Panc1 (cell line): ENCODE measurements around the gene CCND1. TPM values are rescaled to one million over a fixed set of nuclear protein-coding genes. Genes with fewer than 3 reads are reported as not detected.

Experiments
- ATAC-seq: fragments of 200-7000 bp; cut with Tn5 transposase; 2 replicates; pipeline ENCODE4 v1.9.1; 2020; ENCODE audit warnings: mild to moderate bottlenecking, moderate library complexity
- BruUV-seq: library from RNA; stranded (reverse); fragments of 400-500 nt; replicated peaks from 2 replicates; lab custom pipeline; 2021; lab: Mats Ljungman, UMichigan
- CTCF ChIA-PET: fragments of 300-600 bp; sonication (Branson Sonifier 250); formaldehyde crosslinking; loops from one replicate; lab custom pipeline; 2022; ENCODE audit warnings: antibody characterized with exemption; lab: Charles Lee
- POLR2A ChIA-PET: fragments of 300-600 bp; sonication (Branson Sonifier 250); formaldehyde crosslinking; loops from one replicate; lab custom pipeline; 2022; ENCODE audit warnings: antibody characterized with exemption; lab: Charles Lee
- DNase-seq: peaks from one replicate; pipeline ENCODE4 v3.0.0-alpha.2; 2010; ENCODE audit warnings: low read depth, low spot score
- H3K27ac ChIP-seq: 2 replicates; pipeline ENCODE4 v1.5.1; 2011; ENCODE audit warnings: mild to moderate bottlenecking, low read length, inconsistent platforms
- H3K27me3 ChIP-seq: fragments of 200-500 bp; sonication (Bioruptor generic); 2 replicates; pipeline ENCODE4 v1.6.0; 2014; ENCODE audit warnings: low read length, inconsistent platforms; ENCODE audit not compliant: control insufficient read depth, insufficient read depth
- H3K36me3 ChIP-seq: fragments of 200-500 bp; sonication (Bioruptor generic); 2 replicates; pipeline ENCODE4 v1.5.1; 2014; ENCODE audit warnings: inconsistent platforms, mild to moderate bottlenecking, low read length, moderate library complexity; ENCODE audit not compliant: control insufficient read depth, insufficient read depth
- H3K4me1 ChIP-seq: 2 replicates; pipeline ENCODE4 v1.5.1; 2011; ENCODE audit warnings: inconsistent platforms, mild to moderate bottlenecking, low read length, moderate library complexity; ENCODE audit not compliant: control insufficient read depth, insufficient read depth
- H3K4me3 ChIP-seq, 2 experiments: 2 replicates each; pipeline ENCODE4 v1.5.1; 2011 to 2012; ENCODE audit warnings: low read depth in 2 of 2, low read length in 2 of 2, mild to moderate bottlenecking in 2 of 2, inconsistent platforms in 1 of 2, moderate library complexity in 1 of 2
- H3K9me3 ChIP-seq: fragments of 200-500 bp; sonication (Bioruptor generic); 2 replicates; pipeline ENCODE4 v1.5.1; 2014; ENCODE audit warnings: low read depth, mild to moderate bottlenecking, inconsistent platforms, low read length, moderate library complexity; ENCODE audit not compliant: control insufficient read depth, insufficient read depth
- CTCF ChIP-seq: fragments of 450-650 bp; IDR thresholded peaks from 2 replicates; pipeline ENCODE4 v1.5.1; 2017; ENCODE audit warnings: mild to moderate bottlenecking
- POLR2AphosphoS5 ChIP-seq: IDR thresholded peaks from 2 replicates; pipeline ENCODE4 v1.6.1; 2012; ENCODE audit warnings: mild to moderate bottlenecking, low read depth, low read length, moderate library complexity
- REST ChIP-seq, 2 experiments: IDR thresholded peaks; 2 replicates each; pipeline ENCODE4 v1.6.1; 2011 to 2012; ENCODE audit warnings: low read depth in 2 of 2, control low read depth in 1 of 2, low read length in 1 of 2, mild to moderate bottlenecking in 1 of 2, moderate library complexity in 1 of 2; ENCODE audit not compliant: insufficient read depth in 1 of 2
- SIN3A ChIP-seq: IDR thresholded peaks from 2 replicates; pipeline ENCODE4 v1.6.1; 2012; ENCODE audit warnings: low read depth, mild to moderate bottlenecking, low read length, moderate library complexity, borderline replicate concordance; ENCODE audit not compliant: insufficient read depth
- TCF7L2 ChIP-seq: IDR thresholded peaks from 2 replicates; pipeline ENCODE4 v1.6.1; 2011; ENCODE audit warnings: mild to moderate bottlenecking, low read depth, low read length, inconsistent platforms
- in situ Hi-C: cut with HindIII; loops from 2 replicates; pipeline ENCODE4 v1.10.0; 2016; ENCODE audit warnings: low sequenced_read_pairs, low pct_unique_long_range_greater_than_20kb
- intact Hi-C: fragments of 100-400 bp; cut with micrococcal nuclease; formaldehyde crosslinking; loops from one replicate; pipeline ENCODE4 v1.10.0; 2022; ENCODE audit not compliant: unreplicated experiment
- total RNA-seq: library from RNA; stranded (reverse); gene quantifications from one replicate; pipeline ENCODE4 v1.2.1, GENCODE V29; 2021; ENCODE audit not compliant: unreplicated experiment

CCND1 gene
- total RNA-seq, 1 experiment from 2014 or later, result 259 TPM

GRCh38 chr11:69682221-69682620, 41.3 kb downstream of the CCND1 start:
- no peaks in the 10 kb centered on the region for H3K36me3 ChIP-seq
- no peaks in the 10 kb centered on the region for H3K27me3 ChIP-seq
- ChIA-PET POLR2A (no interaction called here), CTCF (no interaction called here)
- H3K27ac ChIP-seq, result no peak overlapping the region
- no peak for ATAC-seq
- no TSS peak for BruUV-seq
- in situ Hi-C loops (no loop called here), intact Hi-C loops (no loop called here)
- no peak overlapping the region for H3K4me3 ChIP-seq
- TF ChIP-seq CTCF (no peak), REST (IDR thresholded peaks at IDR 0.05; ENCODE audit: insufficient read depth in 1 of 2, low read depth in 2 of 2, low read length in 1 of 2) (no peak), POLR2AphosphoS5 (no peak), SIN3A (no peak), TCF7L2 (no peak)
- H3K9me3 ChIP-seq, result no peaks in the 10 kb centered on the region
- H3K4me1 ChIP-seq, result no peaks in the 10 kb centered on the region
- DNase-seq, result no peak

GRCh38 chr11:69682681-69683326, 41.8 kb downstream of the CCND1 start:
- CTCF ChIA-PET, result no interaction called here
- Histone ChIP-seq H3K36me3 (no peaks in the 10 kb centered on the region), H3K27me3 (no peaks in the 10 kb centered on the region), H3K4me3 (no peak overlapping the region), H3K27ac (no peak overlapping the region), H3K4me1 (no peaks in the 10 kb centered on the region), H3K9me3 (no peaks in the 10 kb centered on the region)
- DNase-seq (no peak), ATAC-seq (no peak)
- no peak for TF ChIP-seq TCF7L2
- TF ChIP-seq REST (IDR thresholded peaks at IDR 0.05; ENCODE audit: insufficient read depth in 1 of 2, low read depth in 2 of 2, low read length in 1 of 2), result no peak
- TF ChIP-seq CTCF, result no peak
- no peak for TF ChIP-seq POLR2AphosphoS5
- no peak for TF ChIP-seq SIN3A
- in situ Hi-C loops (no loop called here), intact Hi-C loops (no loop called here)
- POLR2A ChIA-PET, result no interaction called here
- BruUV-seq, result no TSS peak
